ENCODE results near the gene SNED1. TPM values are rescaled to one million over a fixed set of nuclear protein-coding genes. Genes with fewer than 3 reads are reported as not detected.

Gene SNED1
- total RNA-seq, 2 donors from 2014 or later: 12.2 to 31.9 TPM

GRCh38 chr2:241011296-241011600 lies 12.8 kb downstream of the SNED1 start:
- DNase-seq: no peak
- intact Hi-C loops (cut with DNase I): no loop called here

DNA sequence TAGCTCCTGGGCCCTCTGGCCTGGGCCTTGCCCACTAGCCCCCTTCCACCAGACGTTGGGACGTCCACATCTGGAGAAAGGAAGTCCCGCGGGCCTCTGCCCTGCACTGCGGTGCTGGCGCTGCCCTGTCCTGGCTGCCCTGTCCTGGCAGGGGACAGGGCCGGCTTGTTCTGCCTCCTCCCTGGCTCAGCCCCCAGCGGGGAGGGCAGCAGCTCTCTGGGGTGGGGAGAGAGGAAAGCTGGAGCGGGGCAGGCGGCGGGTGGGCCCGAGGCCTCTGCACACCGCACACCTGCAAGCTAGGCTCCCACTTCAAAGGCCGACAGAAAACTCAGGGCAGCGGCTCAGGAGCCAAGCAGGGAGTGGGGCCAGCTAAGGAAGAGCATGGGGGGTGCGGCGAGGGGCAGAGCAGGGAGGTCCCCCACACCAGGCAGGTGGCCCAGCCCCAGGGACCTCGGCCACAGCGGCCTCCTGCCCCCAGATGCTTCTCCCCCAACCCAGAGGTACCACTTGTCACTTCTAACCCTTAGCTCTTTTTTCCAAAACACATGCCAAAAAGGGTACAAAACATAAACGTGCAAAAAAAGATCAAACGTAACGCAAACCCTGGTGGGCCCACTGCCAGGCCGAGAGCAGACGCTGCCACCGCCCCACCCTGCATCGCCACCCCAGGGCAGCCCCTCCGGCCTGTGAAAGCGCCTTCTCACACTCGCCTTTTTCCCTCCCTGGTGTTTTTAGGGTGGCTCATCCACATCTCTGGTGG lies 13.5 kb downstream of the SNED1 start:
- intact Hi-C loops (cut with DNase I): no loop called here
- ATAC-seq (no peak), DNase-seq (no peak)

More at GRCh38 chr2:241011296-241011600, 12.8 kb downstream of the SNED1 start:
- ATAC-seq: no peak

DNA sequence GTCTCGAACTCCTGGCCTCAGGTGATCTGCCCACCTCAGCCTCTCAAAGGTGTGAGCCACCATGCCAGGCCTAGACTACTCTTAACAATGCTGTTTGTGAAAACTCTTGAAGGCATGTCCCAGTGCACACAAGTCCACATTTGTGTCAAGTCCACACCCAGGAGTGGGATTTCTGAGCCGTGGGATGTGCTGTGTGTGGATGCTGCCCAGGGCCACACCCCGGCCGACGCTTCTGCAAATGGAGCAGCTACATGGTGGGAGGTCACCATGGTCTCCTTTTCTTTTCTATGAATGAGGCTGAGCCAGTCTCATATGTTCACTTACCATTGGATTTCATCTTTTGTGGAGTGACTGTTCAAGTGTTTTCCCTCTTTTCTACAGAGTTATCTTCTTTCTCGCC lies 15.8 kb downstream of the SNED1 start:
- DNase-seq (no peak), ATAC-seq (no peak)
- intact Hi-C loops (cut with DNase I): no loop called here

GRCh38 chr2:241014764-241015163 lies 16.3 kb downstream of the SNED1 start:
- no peak for ATAC-seq
- intact Hi-C loops (cut with DNase I): no loop called here
- no peak for DNase-seq

- intact Hi-C loops (cut with DNase I): no loop called here
- no peak for ATAC-seq
- DNase-seq: no peak
These were observed 17.0 kb downstream of the SNED1 start for GRCh38 chr2:241015439-241015838.

GRCh38 chr2:241017228-241017940 lies 19.0 kb downstream of the SNED1 start:
- ATAC-seq (no peak), DNase-seq (no peak)
- intact Hi-C loops (cut with DNase I): no loop called here

DNA sequence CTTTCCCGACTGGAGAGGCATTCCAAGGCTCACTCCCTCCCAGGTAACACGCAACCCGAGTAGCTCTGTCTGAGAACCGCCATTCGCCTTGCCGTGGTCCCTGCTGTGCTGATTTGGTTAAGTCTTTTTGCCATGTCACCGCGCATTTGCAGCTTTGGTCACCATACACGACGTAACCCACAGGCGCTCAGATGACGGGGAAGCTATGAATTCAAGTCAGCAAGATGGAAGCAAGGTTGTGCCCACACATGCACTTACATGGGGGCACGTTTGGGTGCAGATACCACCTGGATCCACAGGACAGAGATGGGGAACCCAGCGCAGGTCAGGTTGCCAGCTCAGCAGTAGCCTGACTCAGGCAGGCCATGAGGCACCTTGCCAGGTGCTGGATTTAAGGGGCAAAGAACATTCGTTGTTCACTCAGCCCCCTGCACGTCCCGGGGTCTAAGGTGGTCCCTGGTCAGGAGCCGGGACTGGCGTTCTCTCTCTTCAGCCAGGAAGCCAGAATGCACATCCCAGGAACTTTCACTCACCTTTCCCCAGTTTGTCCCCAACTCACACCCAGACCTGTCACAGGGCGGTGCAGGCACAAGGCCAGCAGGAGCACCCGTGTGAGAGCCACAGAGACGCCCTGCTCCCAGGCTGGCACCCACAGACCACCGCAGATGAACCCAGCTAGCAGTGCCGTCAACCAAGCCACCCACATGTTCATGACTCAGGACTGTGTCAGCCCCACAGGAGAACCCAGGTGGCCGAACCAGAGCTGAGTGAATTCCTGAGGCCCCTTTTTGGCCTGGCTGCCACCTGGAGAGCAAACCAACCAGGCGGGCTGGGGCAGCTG lies 19.9 kb downstream of the SNED1 start:
- no peak for ATAC-seq
- no peak for DNase-seq
- intact Hi-C loops (cut with DNase I): no loop called here

- ATAC-seq (no peak), DNase-seq (no peak)
- intact Hi-C loops (cut with DNase I): no loop called here
These were observed 21.2 kb downstream of the SNED1 start for GRCh38 chr2:241019441-241020139.

DNA sequence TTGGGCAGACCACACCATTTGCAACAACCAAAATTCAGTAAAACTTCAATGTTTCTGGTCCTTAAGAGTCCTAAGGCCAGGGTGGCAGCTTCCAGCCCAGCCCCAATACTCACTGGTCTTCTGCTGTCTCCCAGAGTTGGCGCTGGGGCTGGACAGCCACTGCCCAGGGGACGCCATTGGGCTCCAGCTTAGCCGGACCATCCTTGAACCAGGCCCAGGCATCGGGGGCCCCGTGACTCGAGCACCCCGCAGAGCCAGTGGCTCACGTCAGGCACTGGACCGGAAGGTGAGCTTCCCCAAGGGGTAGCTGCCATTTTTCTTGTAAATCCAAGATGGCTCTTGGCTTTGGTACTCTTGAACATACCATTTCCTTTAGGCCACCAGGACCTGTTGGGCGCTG lies 21.8 kb downstream of the SNED1 start:
- ATAC-seq (no peak), DNase-seq (no peak)
- intact Hi-C loops (cut with DNase I): no loop called here

DNA sequence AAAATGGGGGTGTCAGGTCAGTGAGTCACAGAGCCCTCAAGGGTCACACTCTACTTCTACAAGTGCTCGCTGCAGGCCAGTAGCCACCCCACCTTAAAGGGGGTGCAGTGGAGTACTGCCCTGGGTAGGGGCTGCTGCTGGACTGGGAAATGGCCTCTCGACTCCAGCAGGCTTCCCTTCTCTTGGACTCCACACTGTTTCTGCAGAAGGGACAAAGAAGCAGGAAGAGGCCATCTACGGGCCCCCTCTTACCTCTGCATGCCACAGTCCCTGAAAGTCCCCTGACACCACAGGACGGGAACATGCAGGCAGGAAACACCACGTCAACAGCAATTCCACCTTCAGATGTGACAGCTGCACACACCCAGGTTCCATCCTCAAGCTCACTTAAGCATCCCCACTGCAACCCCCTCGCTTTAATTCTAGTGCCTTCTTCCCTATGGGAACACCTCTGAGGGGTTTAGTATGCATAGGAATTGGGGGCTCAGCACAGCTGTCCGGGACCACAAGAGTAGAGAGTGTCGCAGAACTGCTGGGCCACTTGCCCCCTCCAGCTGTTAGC lies 22.3 kb downstream of the SNED1 start:
- ATAC-seq (no peak), DNase-seq (no peak)
- intact Hi-C loops (cut with DNase I): no loop called here

DNA sequence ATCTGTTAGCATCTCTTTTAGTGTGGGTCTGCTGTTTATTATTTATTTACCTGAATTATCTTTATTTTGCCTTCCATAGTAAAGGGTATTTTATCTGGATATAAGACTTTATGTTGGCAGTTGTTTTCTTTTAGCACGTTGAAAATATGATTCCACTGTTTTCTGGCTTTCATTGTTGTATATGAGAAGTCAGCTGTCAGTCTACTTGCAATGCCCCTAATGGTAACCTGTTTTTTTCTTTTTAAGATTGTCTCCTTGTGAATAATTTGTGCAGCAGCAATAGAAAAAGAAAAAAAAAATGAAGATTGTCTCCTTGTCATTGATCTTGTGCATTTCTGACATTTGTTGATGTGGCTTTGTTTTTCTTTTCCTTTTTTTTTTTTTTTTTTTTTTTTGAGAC lies 27.2 kb downstream of the SNED1 start:
- DNase-seq: no peak
- ATAC-seq: no peak
- intact Hi-C loops (cut with DNase I): no loop called here

- intact Hi-C loops (cut with DNase I): no loop called here
- no peak for ATAC-seq
- DNase-seq: no peak
These were observed 31.3 kb downstream of the SNED1 start for GRCh38 chr2:241029599-241030332.

DNA sequence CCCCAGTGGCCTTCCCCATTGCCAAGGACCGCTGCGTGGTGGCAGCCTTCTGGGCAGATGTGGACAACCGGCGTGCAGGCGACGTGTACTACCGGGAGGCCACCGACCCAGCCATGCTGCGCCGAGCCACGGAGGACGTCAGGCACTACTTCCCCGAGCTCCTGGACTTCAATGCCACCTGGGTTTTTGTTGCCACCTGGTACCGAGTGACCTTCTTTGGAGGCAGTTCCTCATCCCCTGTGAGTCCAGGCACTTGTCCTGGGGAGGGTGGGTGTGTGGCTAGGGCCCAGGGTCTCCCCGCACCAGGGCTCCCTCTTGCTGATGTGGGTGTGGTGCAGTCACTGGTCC lies 31.9 kb downstream of the SNED1 start:
- intact Hi-C loops (cut with DNase I): no loop called here
- DNase-seq (no peak), ATAC-seq (no peak)

DNA sequence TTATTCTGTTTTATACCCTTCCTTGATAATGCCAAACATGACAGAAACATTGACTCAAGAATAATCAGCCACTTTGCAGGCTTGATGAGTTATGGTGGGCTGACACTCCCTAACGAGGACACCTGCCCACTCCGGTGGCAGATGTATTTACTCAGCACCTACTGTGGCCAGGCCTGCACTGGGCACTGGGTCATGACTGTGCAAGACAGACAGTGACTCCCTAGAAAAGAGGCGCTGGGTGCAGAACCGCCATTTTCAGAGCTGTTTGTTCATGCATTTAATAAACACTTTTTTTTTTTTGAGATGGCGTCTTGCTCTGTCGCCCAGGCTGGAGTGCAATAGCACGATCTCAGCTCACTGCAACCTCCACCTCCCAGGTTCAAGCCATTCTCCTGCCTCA lies 32.5 kb downstream of the SNED1 start:
- DNase-seq (no peak), ATAC-seq (no peak)
- intact Hi-C loops (cut with DNase I): no loop called here

DNA sequence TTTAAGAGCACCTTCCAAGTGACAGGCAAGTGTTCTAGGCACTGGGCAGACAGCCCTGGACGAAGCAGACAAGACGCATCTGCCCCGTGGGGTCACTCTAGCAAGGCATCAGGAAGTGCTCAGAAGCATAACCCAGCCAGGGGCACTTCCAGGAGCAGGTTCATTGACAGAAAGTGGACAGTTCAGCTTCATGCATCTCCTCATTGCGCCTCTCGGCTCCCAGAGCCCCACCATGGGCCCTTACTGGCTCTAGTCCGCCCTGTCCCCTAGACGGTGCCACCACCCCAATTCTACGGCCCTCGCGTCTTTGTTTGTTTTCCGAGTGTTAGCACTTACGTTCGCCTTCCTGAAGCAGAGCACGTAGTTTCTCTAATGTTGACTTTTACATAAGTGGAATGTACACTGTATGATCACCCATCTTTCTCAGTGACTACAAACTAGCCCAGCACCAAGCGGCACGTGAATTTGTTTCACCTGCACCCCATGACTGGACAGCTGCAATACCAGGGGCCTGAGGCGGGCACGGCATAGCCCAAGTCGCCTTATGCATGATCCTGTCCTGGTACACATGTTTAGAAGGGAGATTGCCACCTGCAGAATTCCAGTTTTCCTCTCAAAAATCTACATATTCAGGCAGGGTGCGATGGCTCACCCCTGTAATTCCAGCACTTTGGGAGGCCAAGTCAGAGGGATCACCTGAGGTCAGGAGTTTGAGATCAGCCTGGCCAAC lies 33.2 kb downstream of the SNED1 start:
- DNase-seq: no peak
- intact Hi-C loops (cut with DNase I): no loop called here

GRCh38 chr2:241033336-241033987 lies 35.0 kb downstream of the SNED1 start:
- ATAC-seq: no peak
- no peak for DNase-seq
- intact Hi-C loops (cut with DNase I): no loop called here

More for the DNA sequence above, 33.2 kb downstream of the SNED1 start:
- no peak for ATAC-seq

- ATAC-seq (no peak), DNase-seq (no peak)
- intact Hi-C loops (cut with DNase I): no loop called here
These were observed 35.6 kb downstream of the SNED1 start for GRCh38 chr2:241033994-241034393.
